B cell (primary cell): ENCODE results near the gene TPRA1.

Source experiments
- CTCF ChIP-seq: fragments of 200-600 bp; IDR thresholded peaks from one replicate; pipeline ENCODE4 v1.8.0; 2022; ENCODE audit warnings: antibody characterized with exemption, mild to moderate bottlenecking
- EZH2 ChIP-seq: IDR thresholded peaks from 2 replicates; pipeline ENCODE4 v1.6.1; 2012; ENCODE audit warnings: borderline replicate concordance, low read depth, mild to moderate bottlenecking, moderate library complexity, low read length; ENCODE audit not compliant: insufficient read depth, poor library complexity, severe bottlenecking

GRCh38 chr3:127597020-127597771 is 6.7 kb upstream of the TPRA1 start:
- TF ChIP-seq CTCF: no peak
- TF ChIP-seq EZH2: no peak
